ENCODE results near the gene PRDM12.

Gene PRDM12

GRCh38 chr9:130693101-130693425 is 28.7 kb downstream of the PRDM12 start:
- DNase-seq, result no peak

DNA sequence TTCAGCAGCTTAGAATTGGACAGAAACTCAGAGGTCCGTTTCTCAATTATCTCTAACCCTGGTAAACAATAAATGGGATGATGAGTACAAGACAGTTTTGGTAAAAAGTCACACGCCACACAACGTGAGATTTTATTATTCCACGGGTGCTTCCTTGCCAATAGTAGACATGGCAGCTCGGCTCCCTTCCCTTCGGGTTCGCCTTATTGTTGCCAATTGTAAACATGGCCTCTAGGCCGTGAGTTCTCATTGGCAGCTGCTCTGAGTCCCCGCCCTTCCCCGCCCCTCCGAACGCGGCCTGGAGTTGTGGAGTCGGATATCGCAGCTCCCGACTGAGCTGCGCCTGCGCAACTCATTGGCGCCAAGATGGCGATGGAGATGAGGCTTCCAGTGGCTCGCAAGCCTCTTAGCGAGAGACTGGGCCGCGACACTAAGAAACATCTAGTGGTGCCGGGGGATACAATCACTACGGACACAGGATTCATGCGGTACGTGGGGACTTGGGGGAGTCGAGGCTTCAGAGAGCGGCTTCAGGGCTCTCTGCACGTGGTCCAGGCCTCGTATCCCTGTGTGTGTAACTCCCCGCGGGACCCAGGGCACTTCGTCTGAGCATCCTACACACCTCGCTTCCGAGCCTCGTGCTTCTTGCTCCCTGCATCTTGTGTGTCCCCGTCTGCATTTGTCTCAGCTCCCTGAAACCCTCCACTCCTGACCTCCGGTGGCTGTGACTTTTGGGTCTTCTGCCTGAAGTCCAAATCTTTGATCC is 29.2 kb downstream of the PRDM12 start, which contains the start of gene EXOSC2:
TSS of gene EXOSC2 (plus strand) at position 355 of the 766 bp plus-strand sequence. CDS start at position 367, 12 bp downstream.
- DNase-seq, result peak; percentile 98

GRCh38 chr9:130694205-130694604 is 29.8 kb downstream of the PRDM12 start:
- DNase-seq, result no peak

GRCh38 chr9:130696139-130696650 is 31.8 kb downstream of the PRDM12 start:
- DNase-seq, result no peak

- DNase-seq, result no peak
These were observed 32.6 kb downstream of the PRDM12 start for GRCh38 chr9:130696996-130697395.

GRCh38 chr9:130698514-130698913 is 34.1 kb downstream of the PRDM12 start:
- no peak for DNase-seq

DNA sequence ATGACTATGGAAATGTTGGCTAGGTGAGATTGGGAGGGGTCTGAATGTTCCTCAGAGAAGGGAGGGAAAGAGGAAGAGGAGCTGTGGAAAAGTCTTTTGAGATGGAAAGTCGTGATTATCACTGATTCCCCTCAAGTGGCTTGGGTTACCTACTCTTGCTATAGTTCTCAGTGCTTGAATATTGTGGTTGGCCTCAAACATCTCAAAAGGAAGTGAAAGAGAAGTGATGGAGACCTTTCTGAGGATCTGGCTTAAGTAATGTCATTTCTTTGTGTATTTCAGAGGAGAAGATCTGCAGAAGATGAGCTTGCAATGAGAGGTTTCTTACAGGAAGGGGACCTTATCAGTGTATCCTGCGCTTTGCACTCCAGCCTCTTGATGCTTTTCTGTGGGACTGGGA is 34.7 kb downstream of the PRDM12 start:
- no peak for DNase-seq

DNA sequence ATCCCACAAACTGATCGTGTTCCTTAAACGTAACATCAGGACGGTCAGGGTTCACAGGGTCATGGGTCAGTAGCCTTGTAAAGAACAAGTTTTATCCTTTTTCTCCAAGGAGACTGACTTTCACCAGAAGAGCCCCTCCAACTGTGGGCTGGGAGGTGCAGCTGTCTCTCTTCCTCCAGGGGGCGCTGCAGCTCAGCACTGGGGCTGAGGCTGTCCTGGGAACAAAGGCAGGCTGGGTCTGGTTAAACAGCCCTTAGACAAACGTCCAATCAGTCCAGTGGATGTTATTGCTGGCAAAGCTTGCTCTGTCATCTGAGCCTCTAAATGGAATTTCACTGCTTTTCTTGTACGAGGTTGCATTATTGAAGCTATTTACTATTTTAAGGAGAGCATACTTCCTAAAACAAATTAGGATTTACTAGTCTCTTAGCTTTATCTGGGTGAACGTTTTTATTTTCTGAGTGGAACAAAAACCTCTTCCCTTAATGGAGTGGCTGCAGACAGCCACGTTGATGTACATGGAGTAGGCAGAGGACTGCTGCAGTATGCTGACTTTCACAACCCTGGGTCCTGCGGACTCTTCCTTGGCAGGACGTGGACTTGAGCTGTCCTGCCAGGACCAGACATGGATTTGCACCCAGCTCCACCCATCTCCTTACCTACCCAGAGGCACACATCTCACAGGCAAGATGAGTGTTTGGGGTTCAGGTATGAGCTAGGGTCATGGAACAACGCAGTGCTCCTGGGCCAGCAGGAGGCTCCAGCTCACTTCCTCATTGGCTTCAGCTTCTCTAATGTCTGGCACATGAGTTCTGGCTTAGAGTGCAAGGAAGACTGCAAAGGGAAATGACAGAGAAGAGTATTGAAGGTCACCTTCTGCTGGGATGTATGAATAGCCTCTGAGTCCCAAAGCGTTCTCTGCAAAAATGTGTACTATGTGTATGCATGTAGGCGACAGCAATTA is 36.9 kb downstream of the PRDM12 start:
- peak; percentile 93 for DNase-seq

- no peak for DNase-seq
These were observed 39.1 kb downstream of the PRDM12 start for GRCh38 chr9:130703501-130703900.

DNA sequence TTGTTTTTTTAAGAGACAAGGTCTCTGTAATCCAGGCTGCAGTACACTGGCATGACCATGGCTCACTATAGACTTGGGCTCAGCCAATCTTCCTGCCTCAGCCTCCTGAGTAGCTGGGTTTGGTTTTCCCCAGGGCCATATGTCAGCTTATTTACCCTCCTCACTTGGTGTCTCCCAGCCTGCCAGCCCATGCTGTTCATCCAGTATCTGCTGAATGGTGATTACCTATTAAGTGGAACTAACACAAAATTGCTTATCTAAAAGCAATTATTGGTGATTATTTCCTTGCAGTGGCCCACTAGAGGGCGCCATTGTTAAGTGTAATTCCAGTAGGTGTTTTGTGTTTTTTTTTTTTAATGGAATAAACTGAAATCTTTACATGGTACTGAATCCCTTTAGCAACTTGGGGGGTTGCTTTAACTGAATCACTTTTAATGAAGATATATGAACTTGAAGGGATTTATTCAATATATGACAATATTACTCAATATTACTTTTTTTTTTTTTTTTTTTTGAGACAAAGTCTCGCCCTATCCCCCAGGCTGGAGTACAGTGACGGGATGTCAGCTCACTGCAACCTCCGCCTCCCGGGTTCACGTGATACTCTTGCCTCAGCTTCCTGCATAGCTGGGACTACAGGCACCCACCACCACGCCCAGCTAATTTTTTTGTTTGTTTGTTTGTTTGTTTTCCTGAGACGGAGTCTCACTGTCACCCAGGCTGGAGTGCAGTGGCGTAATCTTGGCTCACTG is 43.0 kb downstream of the PRDM12 start:
- peak; percentile 91 for DNase-seq

GRCh38 chr9:130710822-130711352 is 46.5 kb downstream of the PRDM12 start:
- no peak for DNase-seq

- DNase-seq, result no peak
These were observed 47.1 kb downstream of the PRDM12 start for GRCh38 chr9:130711469-130711868.

- DNase-seq, result peak; percentile 99
These were observed 48.3 kb downstream of the PRDM12 start for GRCh38 chr9:130712564-130713285.

DNA sequence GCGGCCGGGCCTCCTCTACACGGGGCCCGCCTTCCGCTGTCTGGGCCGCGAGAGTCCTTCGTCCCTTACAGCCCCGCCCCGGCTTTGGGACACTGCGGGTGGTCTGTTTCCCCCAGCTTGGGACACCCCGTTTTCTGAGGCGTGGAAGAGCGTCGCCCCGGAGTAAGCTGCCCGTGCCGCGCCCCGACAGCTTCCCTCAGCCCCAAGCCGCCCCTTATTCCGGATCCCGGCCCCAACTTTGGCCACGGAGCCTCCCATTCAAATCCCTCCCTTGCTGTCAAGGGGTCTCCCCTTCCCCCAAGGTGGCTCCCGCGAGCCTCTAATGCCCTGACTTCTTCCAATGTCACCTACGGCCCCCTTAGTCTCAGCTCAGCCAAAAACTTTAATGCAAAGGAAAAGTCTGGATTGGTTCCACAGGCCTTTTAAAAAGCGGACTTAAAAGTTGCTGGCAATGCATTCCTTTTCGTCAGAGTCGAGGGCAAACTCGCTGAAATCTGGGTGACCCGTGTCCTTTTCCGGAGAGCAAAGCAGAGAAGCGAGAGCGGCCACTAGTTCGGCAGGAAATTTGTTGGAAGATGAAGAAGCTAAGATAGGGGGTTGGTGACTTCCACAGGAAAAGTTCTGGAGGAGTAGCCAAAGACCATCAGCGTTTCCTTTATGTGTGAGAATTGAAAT is 49.0 kb downstream of the PRDM12 start:
- DNase-seq, result peak; percentile 67

GRCh38 chr9:130714586-130715110 is 50.3 kb downstream of the PRDM12 start:
- no peak for DNase-seq

- no peak for DNase-seq
These were observed 50.9 kb downstream of the PRDM12 start for GRCh38 chr9:130715270-130715669.

DNA sequence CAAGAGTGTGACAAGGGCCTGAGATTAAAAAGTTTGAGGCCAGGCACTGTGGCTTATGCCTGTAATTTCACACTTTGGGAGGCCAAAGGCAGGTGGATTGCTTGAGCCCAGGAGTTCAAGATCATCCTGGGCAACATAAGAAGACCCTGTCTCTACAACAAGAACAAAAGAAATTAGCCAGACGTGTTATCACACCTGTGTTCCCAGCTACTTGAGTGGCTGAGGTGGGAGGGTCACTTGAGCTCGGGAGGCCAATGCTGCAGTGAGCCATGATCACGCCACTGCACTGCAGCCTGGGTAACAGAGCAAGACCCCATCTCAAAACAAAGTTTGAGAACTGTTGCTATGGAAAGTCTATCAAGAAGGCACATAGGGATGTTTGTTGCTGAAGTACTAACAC is 54.2 kb downstream of the PRDM12 start:
- DNase-seq, result no peak

GRCh38 chr9:130720762-130721161 is 56.4 kb downstream of the PRDM12 start:
- no peak for DNase-seq

DNA sequence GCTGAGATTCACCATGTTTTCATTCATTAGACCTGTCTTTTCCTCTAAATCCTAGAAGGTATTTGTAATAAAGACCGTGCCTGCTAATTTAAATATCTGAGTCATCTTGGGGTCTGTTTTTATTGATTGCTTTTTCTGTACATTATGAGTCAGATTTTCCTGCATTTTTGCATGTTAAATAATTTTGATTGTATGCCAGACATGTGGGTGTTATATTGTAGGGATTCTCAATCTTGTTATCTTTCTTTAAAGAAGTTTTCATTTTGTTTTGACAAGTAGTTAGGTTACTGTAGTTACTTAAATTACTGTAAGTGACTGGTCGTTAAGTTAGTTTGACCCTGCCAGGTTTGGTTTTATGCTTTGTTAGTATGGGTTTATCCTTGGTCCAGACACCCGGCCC is 64.3 kb downstream of the PRDM12 start:
- DNase-seq, result no peak

GRCh38 chr9:130729145-130729544 is 64.8 kb downstream of the PRDM12 start:
- no peak for DNase-seq

GRCh38 chr9:130731355-130731754 is 67.0 kb downstream of the PRDM12 start:
- DNase-seq, result no peak
